A673 (cell line): ENCODE measurements around the gene MLST8.

ENCODE experiments used
- EZH2 ChIP-seq: fragments of 200-600 bp; sonication (generic); IDR thresholded peaks from 2 replicates; pipeline ENCODE4 v1.6.1; 2017; ENCODE audit warnings: borderline replicate concordance, low read depth, mild to moderate bottlenecking, mixed read lengths, antibody characterized with exemption, low read length; ENCODE audit not compliant: poor library complexity, severe bottlenecking
- TF ChIP-seq, protein P1 (sequence below): fragments of 300-800, 200-600 bp; sonication (generic); conservative IDR thresholded peaks from 2 replicates; pipeline ENCODE4 v1.5.1; 2017; ENCODE audit warnings: low read depth, mild to moderate bottlenecking, antibody characterized with exemption, low read length, moderate library complexity, mixed read lengths

GRCh38 chr16:2207872-2208271 lies 2.6 kb downstream of the MLST8 start:
- TF ChIP-seq, protein P1, sequence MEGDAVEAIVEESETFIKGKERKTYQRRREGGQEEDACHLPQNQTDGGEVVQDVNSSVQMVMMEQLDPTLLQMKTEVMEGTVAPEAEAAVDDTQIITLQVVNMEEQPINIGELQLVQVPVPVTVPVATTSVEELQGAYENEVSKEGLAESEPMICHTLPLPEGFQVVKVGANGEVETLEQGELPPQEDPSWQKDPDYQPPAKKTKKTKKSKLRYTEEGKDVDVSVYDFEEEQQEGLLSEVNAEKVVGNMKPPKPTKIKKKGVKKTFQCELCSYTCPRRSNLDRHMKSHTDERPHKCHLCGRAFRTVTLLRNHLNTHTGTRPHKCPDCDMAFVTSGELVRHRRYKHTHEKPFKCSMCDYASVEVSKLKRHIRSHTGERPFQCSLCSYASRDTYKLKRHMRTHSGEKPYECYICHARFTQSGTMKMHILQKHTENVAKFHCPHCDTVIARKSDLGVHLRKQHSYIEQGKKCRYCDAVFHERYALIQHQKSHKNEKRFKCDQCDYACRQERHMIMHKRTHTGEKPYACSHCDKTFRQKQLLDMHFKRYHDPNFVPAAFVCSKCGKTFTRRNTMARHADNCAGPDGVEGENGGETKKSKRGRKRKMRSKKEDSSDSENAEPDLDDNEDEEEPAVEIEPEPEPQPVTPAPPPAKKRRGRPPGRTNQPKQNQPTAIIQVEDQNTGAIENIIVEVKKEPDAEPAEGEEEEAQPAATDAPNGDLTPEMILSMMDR = no peak
- TF ChIP-seq EZH2 = no peak
